ENCODE measurements around the gene TBC1D2B.
A peak's percentile ranks its signal among the peaks of the same experiment; 100 is the strongest.

Gene TBC1D2B

GRCh38 chr15:78007211-78007931 lies 70.1 kb downstream of the TBC1D2B start:
- no peak for TF ChIP-seq CTCF (IDR thresholded peaks at IDR 0.05; ENCODE audit: low read depth, low read length)
- DNase-seq (ENCODE audit: low read depth in 2 of 2) = no peak
- H3K4me3 ChIP-seq (replicated peaks in 1 of 2; ENCODE audit: low read depth in 2 of 2, low read length in 2 of 2) = no peak overlapping the region

GRCh38 chr15:78006567-78007205 lies 70.8 kb downstream of the TBC1D2B start:
- H3K4me3 ChIP-seq (replicated peaks in 1 of 2; ENCODE audit: low read depth in 2 of 2, low read length in 2 of 2) = no peak overlapping the region
- TF ChIP-seq CTCF (IDR thresholded peaks at IDR 0.05; ENCODE audit: low read depth, low read length) = no peak
- DNase-seq (ENCODE audit: low read depth in 2 of 2) = no peak

- DNase-seq (ENCODE audit: low read depth in 2 of 2) = peak; percentile 91 to 93
- peak; percentile 27 for TF ChIP-seq CTCF (IDR thresholded peaks at IDR 0.05; ENCODE audit: low read depth, low read length)
- H3K4me3 ChIP-seq (replicated peaks in 1 of 2; ENCODE audit: low read depth in 2 of 2, low read length in 2 of 2) = no peak overlapping the region
Observed at GRCh38 chr15:78004919-78005634, 72.4 kb downstream of the TBC1D2B start.

GRCh38 chr15:78004222-78004727 lies 73.2 kb downstream of the TBC1D2B start:
- no peak overlapping the region for H3K4me3 ChIP-seq (replicated peaks in 1 of 2; ENCODE audit: low read depth in 2 of 2, low read length in 2 of 2)
- TF ChIP-seq CTCF (IDR thresholded peaks at IDR 0.05; ENCODE audit: low read depth, low read length) = no peak
- no peak for DNase-seq (ENCODE audit: low read depth in 2 of 2)

- H3K4me3 ChIP-seq (replicated peaks in 1 of 2; ENCODE audit: low read depth in 2 of 2, low read length in 2 of 2) = no peak overlapping the region
- no peak for DNase-seq (ENCODE audit: low read depth in 2 of 2)
- no peak for TF ChIP-seq CTCF (IDR thresholded peaks at IDR 0.05; ENCODE audit: low read depth, low read length)
Observed at GRCh38 chr15:78003539-78004008, 73.9 kb downstream of the TBC1D2B start.

GRCh38 chr15:78002996-78003395 lies 74.5 kb downstream of the TBC1D2B start:
- H3K4me3 ChIP-seq (replicated peaks in 1 of 2; ENCODE audit: low read depth in 2 of 2, low read length in 2 of 2) = no peak overlapping the region
- DNase-seq (ENCODE audit: low read depth in 2 of 2) = no peak
- TF ChIP-seq CTCF (IDR thresholded peaks at IDR 0.05; ENCODE audit: low read depth, low read length) = no peak

Data from cardiac fibroblast (primary cell).